ENCODE measurements around the gene SH3BGR.
"Not testable (repeated sequence)": the region's sequence is repeated elsewhere in the genome, so short reads cannot be mapped to it uniquely, and the experiment has no call there.

SH3BGR gene

GRCh38 chr21:39540367-39540766, 88.6 kb downstream of the SH3BGR start:
- not testable (repeated sequence) for H3K4me3 ChIP-seq (ENCODE audit: low read length); H3K27me3 ChIP-seq (ENCODE audit: control insufficient read depth, insufficient read depth, low read length); H3K36me3 ChIP-seq (ENCODE audit: control insufficient read depth, insufficient read depth, low read length); H3K9me3 ChIP-seq (ENCODE audit: control insufficient read depth, insufficient read depth, low read length); DNase-seq (ENCODE audit: low read depth, low spot score); H3K4me1 ChIP-seq (ENCODE audit: control insufficient read depth, insufficient read depth, low read length); H3K27ac ChIP-seq (ENCODE audit: low read length)
- no CpG with 5 or more reads among the region's 4 CpGs for WGBS (ENCODE audit: insufficient coverage, insufficient read length)

GRCh38 chr21:39542736-39543135, 91.0 kb downstream of the SH3BGR start:
- no peaks in the 10 kb centered on the region for H3K36me3 ChIP-seq (ENCODE audit: control insufficient read depth, insufficient read depth, low read length)
- no peak overlapping the region for H3K4me3 ChIP-seq (ENCODE audit: low read length)
- no CpG with 5 or more reads among the region's 5 CpGs for WGBS (ENCODE audit: insufficient coverage, insufficient read length)
- H3K9me3 ChIP-seq (ENCODE audit: control insufficient read depth, insufficient read depth, low read length) = no peaks in the 10 kb centered on the region; the same call in 1 of the 2 replicates
- H3K27ac ChIP-seq (ENCODE audit: low read length) = no peak overlapping the region
- no peaks in the 10 kb centered on the region for H3K27me3 ChIP-seq (ENCODE audit: control insufficient read depth, insufficient read depth, low read length)
- DNase-seq (ENCODE audit: low read depth, low spot score) = no peak
- no peaks in the 10 kb centered on the region; the same call in 1 of the 2 replicates for H3K4me1 ChIP-seq (ENCODE audit: control insufficient read depth, insufficient read depth, low read length)

- no peaks in the 10 kb centered on the region for H3K4me1 ChIP-seq (ENCODE audit: control insufficient read depth, insufficient read depth, low read length)
- DNase-seq (ENCODE audit: low read depth, low spot score) = no peak
- no peak overlapping the region for H3K4me3 ChIP-seq (ENCODE audit: low read length)
- no peaks in the 10 kb centered on the region for H3K9me3 ChIP-seq (ENCODE audit: control insufficient read depth, insufficient read depth, low read length)
- H3K36me3 ChIP-seq (ENCODE audit: control insufficient read depth, insufficient read depth, low read length) = no peaks in the 10 kb centered on the region
- H3K27me3 ChIP-seq (ENCODE audit: control insufficient read depth, insufficient read depth, low read length) = no peaks in the 10 kb centered on the region
- no peak overlapping the region for H3K27ac ChIP-seq (ENCODE audit: low read length)
- no CpG with 5 or more reads among the region's 1 CpG for WGBS (ENCODE audit: insufficient coverage, insufficient read length)
These were observed 94.8 kb downstream of the SH3BGR start for GRCh38 chr21:39546522-39546921.

GRCh38 chr21:39552856-39553255, 101.1 kb downstream of the SH3BGR start:
- Histone ChIP-seq H3K4me1 (ENCODE audit: control insufficient read depth, insufficient read depth, low read length) (no peaks in the 10 kb centered on the region), H3K27me3 (ENCODE audit: control insufficient read depth, insufficient read depth, low read length) (no peaks in the 10 kb centered on the region), H3K4me3 (ENCODE audit: low read length) (no peak overlapping the region), H3K9me3 (ENCODE audit: control insufficient read depth, insufficient read depth, low read length) (no peaks in the 10 kb centered on the region), H3K36me3 (ENCODE audit: control insufficient read depth, insufficient read depth, low read length) (no peaks in the 10 kb centered on the region), H3K27ac (ENCODE audit: low read length) (no peak overlapping the region)
- no CpG with 5 or more reads among the region's 1 CpG for WGBS (ENCODE audit: insufficient coverage, insufficient read length)
- no peak for DNase-seq (ENCODE audit: low read depth, low spot score)

- WGBS (ENCODE audit: insufficient coverage, insufficient read length) = no CpG with 5 or more reads among the region's 3 CpGs
- no peaks in the 10 kb centered on the region for H3K9me3 ChIP-seq (ENCODE audit: control insufficient read depth, insufficient read depth, low read length)
- DNase-seq (ENCODE audit: low read depth, low spot score) = no peak
- no peak overlapping the region for H3K4me3 ChIP-seq (ENCODE audit: low read length)
- H3K4me1 ChIP-seq (ENCODE audit: control insufficient read depth, insufficient read depth, low read length) = no peaks in the 10 kb centered on the region
- no peaks in the 10 kb centered on the region for H3K36me3 ChIP-seq (ENCODE audit: control insufficient read depth, insufficient read depth, low read length)
- H3K27ac ChIP-seq (ENCODE audit: low read length) = no peak overlapping the region
- no peaks in the 10 kb centered on the region for H3K27me3 ChIP-seq (ENCODE audit: control insufficient read depth, insufficient read depth, low read length)
These were observed 101.6 kb downstream of the SH3BGR start for GRCh38 chr21:39553331-39553730.

- Histone ChIP-seq H3K9me3 (ENCODE audit: control insufficient read depth, insufficient read depth, low read length) (no peaks in the 10 kb centered on the region), H3K36me3 (ENCODE audit: control insufficient read depth, insufficient read depth, low read length) (0 out of 2 replicates have a peak, but pooled peaks cover 2% of the 10 kb centered on the region), H3K4me3 (ENCODE audit: low read length) (no peak overlapping the region), H3K4me1 (ENCODE audit: control insufficient read depth, insufficient read depth, low read length) (no peaks in the 10 kb centered on the region), H3K27me3 (ENCODE audit: control insufficient read depth, insufficient read depth, low read length) (no peaks in the 10 kb centered on the region), H3K27ac (ENCODE audit: low read length) (no peak overlapping the region)
- WGBS (ENCODE audit: insufficient coverage, insufficient read length) = no CpG with 5 or more reads among the region's 6 CpGs
- no peak for DNase-seq (ENCODE audit: low read depth, low spot score)
These were observed 104.3 kb downstream of the SH3BGR start for GRCh38 chr21:39555911-39556590.

GRCh38 chr21:39559511-39559910, 107.7 kb downstream of the SH3BGR start:
- WGBS (ENCODE audit: insufficient coverage, insufficient read length) = no CpG with 5 or more reads among the region's 3 CpGs

GRCh38 chr21:39561140-39561539, 109.4 kb downstream of the SH3BGR start:
- no peak overlapping the region for H3K4me3 ChIP-seq (ENCODE audit: low read length)
- H3K27ac ChIP-seq (ENCODE audit: low read length) = no peak overlapping the region
- no peak for DNase-seq (ENCODE audit: low read depth, low spot score)
- H3K4me1 ChIP-seq (ENCODE audit: control insufficient read depth, insufficient read depth, low read length) = no peaks in the 10 kb centered on the region
- no peaks in the 10 kb centered on the region for H3K27me3 ChIP-seq (ENCODE audit: control insufficient read depth, insufficient read depth, low read length)
- WGBS (ENCODE audit: insufficient coverage, insufficient read length) = no CpG with 5 or more reads among the region's 2 CpGs
- H3K9me3 ChIP-seq (ENCODE audit: control insufficient read depth, insufficient read depth, low read length) = no peaks in the 10 kb centered on the region
- 0 out of 2 replicates have a peak, but pooled peaks cover 2% of the 10 kb centered on the region for H3K36me3 ChIP-seq (ENCODE audit: control insufficient read depth, insufficient read depth, low read length)

More at GRCh38 chr21:39559511-39559910, 107.7 kb downstream of the SH3BGR start:
- Histone ChIP-seq H3K27ac (ENCODE audit: low read length) (no peak overlapping the region), H3K36me3 (ENCODE audit: control insufficient read depth, insufficient read depth, low read length) (0 out of 2 replicates have a peak, but pooled peaks cover 2% of the 10 kb centered on the region), H3K4me1 (ENCODE audit: control insufficient read depth, insufficient read depth, low read length) (no peaks in the 10 kb centered on the region), H3K9me3 (ENCODE audit: control insufficient read depth, insufficient read depth, low read length) (no peaks in the 10 kb centered on the region), H3K4me3 (ENCODE audit: low read length) (no peak overlapping the region), H3K27me3 (ENCODE audit: control insufficient read depth, insufficient read depth, low read length) (no peaks in the 10 kb centered on the region)
- no peak for DNase-seq (ENCODE audit: low read depth, low spot score)

GRCh38 chr21:39562791-39563770, 111.3 kb downstream of the SH3BGR start:
- Histone ChIP-seq H3K4me1 (ENCODE audit: control insufficient read depth, insufficient read depth, low read length) (peaks cover under 1% of the 10 kb centered on the region; the same call in 1 of the 2 replicates), H3K36me3 (ENCODE audit: control insufficient read depth, insufficient read depth, low read length) (0 out of 2 replicates have a peak, but pooled peaks cover 2% of the 10 kb centered on the region), H3K27me3 (ENCODE audit: control insufficient read depth, insufficient read depth, low read length) (no peaks in the 10 kb centered on the region), H3K9me3 (ENCODE audit: control insufficient read depth, insufficient read depth, low read length) (no peaks in the 10 kb centered on the region), H3K4me3 (ENCODE audit: low read length) (no peak overlapping the region), H3K27ac (ENCODE audit: low read length) (no peak overlapping the region)
- no peak for DNase-seq (ENCODE audit: low read depth, low spot score)
- 100% methylated on average over 1 of the region's 12 CpGs for WGBS (ENCODE audit: insufficient coverage, insufficient read length)

- DNase-seq (ENCODE audit: low read depth, low spot score) = no peak
- Histone ChIP-seq H3K27me3 (ENCODE audit: control insufficient read depth, insufficient read depth, low read length) (no peaks in the 10 kb centered on the region), H3K4me3 (ENCODE audit: low read length) (no peak overlapping the region), H3K4me1 (ENCODE audit: control insufficient read depth, insufficient read depth, low read length) (peaks cover 3% of the 10 kb centered on the region; the same call in 1 of the 2 replicates), H3K27ac (ENCODE audit: low read length) (no peak overlapping the region), H3K36me3 (ENCODE audit: control insufficient read depth, insufficient read depth, low read length) (no peaks in the 10 kb centered on the region), H3K9me3 (ENCODE audit: control insufficient read depth, insufficient read depth, low read length) (no peaks in the 10 kb centered on the region)
- WGBS (ENCODE audit: insufficient coverage, insufficient read length) = no CpG with 5 or more reads among the region's 3 CpGs
These were observed 112.4 kb downstream of the SH3BGR start for GRCh38 chr21:39564200-39564599.
